GM12892 (cell line): ENCODE results near the gene PHF21A. TPM values are rescaled to one million over a fixed set of nuclear protein-coding genes. Genes with fewer than 3 reads are reported as not detected.
A peak's percentile ranks its signal among the peaks of the same experiment; 100 is the strongest.

Experiments
- DNase-seq: peaks from one replicate; pipeline ENCODE4 v3.0.0; 2011; ENCODE audit not compliant: insufficient read length
- FAIRE-seq: peaks from 2 replicates; lab custom pipeline; 2011; peaks lifted over from hg19 to GRCh38; lab: Jason Lieb, UNC
- POLR2A ChIP-seq: IDR thresholded peaks from 2 replicates; pipeline ENCODE4 v1.6.1; 2011; ENCODE audit warnings: low read depth, low read length, control low read depth
- POLR2AphosphoS5 ChIP-seq: IDR thresholded peaks from 2 replicates; pipeline ENCODE4 v1.6.1; 2011; ENCODE audit warnings: low read depth, low read length, control low read depth
- TAF1 ChIP-seq: IDR thresholded peaks from 2 replicates; pipeline ENCODE4 v1.6.1; 2011; ENCODE audit warnings: low read depth, mild to moderate bottlenecking, control low read depth, low read length, borderline replicate concordance
- polyA plus RNA-seq: library from polyadenylated mRNA; unstranded; fragments of >200 nt; gene quantifications from one replicate; pipeline ENCODE4 v1.2.1, GENCODE V29; 2012; ENCODE audit warnings: missing spikeins, inconsistent platforms; ENCODE audit not compliant: missing spikeins

Gene PHF21A
- polyA plus RNA-seq = 21.3 TPM

- DNase-seq (peak; percentile 76), FAIRE-seq (peak; percentile 96)
- TF ChIP-seq TAF1 (peak; percentile 65; the same call in 1 of the 2 replicates), POLR2A (peak; percentile 65; the same call in 1 of the 2 replicates), POLR2AphosphoS5 (no peak)
These were observed at the start of gene PHF21A for GRCh38 chr11:46121301-46121723. Gene PHF21A, minus strand, starts transcription at chr11:46121454. Its CDS starts 37,235 bp downstream, at chr11:46084219.

- DNase-seq = no peak
- no peak for TF ChIP-seq POLR2AphosphoS5
- TF ChIP-seq POLR2A = no peak
- TF ChIP-seq TAF1 = no peak
- FAIRE-seq = no peak
These were observed 49.5 kb upstream of the PHF21A start for GRCh38 chr11:46170797-46171196.

GRCh38 chr11:46162700-46163099, 41.4 kb upstream of the PHF21A start:
- no peak for DNase-seq
- TF ChIP-seq TAF1 = no peak
- TF ChIP-seq POLR2AphosphoS5 = no peak
- TF ChIP-seq POLR2A = no peak
- no peak for FAIRE-seq

- FAIRE-seq (no peak), DNase-seq (no peak)
- TF ChIP-seq POLR2AphosphoS5 (no peak), TAF1 (no peak), POLR2A (no peak)
These were observed 39.9 kb upstream of the PHF21A start for GRCh38 chr11:46161201-46161600.

GRCh38 chr11:46160100-46160499, 38.8 kb upstream of the PHF21A start:
- TF ChIP-seq POLR2A = no peak
- no peak for TF ChIP-seq TAF1
- TF ChIP-seq POLR2AphosphoS5 = no peak
- FAIRE-seq (no peak), DNase-seq (no peak)

- FAIRE-seq = no peak
- no peak for TF ChIP-seq POLR2A
- no peak for TF ChIP-seq POLR2AphosphoS5
- no peak for TF ChIP-seq TAF1
- DNase-seq = no peak
These were observed 38.4 kb upstream of the PHF21A start for GRCh38 chr11:46159680-46160079.

GRCh38 chr11:46149826-46150225, 28.6 kb upstream of the PHF21A start:
- FAIRE-seq (no peak), DNase-seq (no peak)
- TF ChIP-seq POLR2AphosphoS5 (no peak), TAF1 (no peak), POLR2A (no peak)

- no peak for DNase-seq
- TF ChIP-seq POLR2AphosphoS5 (no peak), TAF1 (no peak), POLR2A (no peak)
- FAIRE-seq = no peak
These were observed 28.1 kb upstream of the PHF21A start for GRCh38 chr11:46149342-46149741.

GRCh38 chr11:46144741-46145140, 23.5 kb upstream of the PHF21A start:
- DNase-seq = no peak
- no peak for FAIRE-seq
- TF ChIP-seq POLR2A (no peak), POLR2AphosphoS5 (no peak), TAF1 (no peak)

- DNase-seq = no peak
- no peak for TF ChIP-seq TAF1
- no peak for TF ChIP-seq POLR2AphosphoS5
- no peak for TF ChIP-seq POLR2A
- FAIRE-seq = no peak
These were observed 22.0 kb upstream of the PHF21A start for GRCh38 chr11:46143049-46143806.

GRCh38 chr11:46142561-46142960, 21.3 kb upstream of the PHF21A start:
- no peak for DNase-seq
- FAIRE-seq = no peak
- no peak for TF ChIP-seq POLR2AphosphoS5
- no peak for TF ChIP-seq POLR2A
- no peak for TF ChIP-seq TAF1

GRCh38 chr11:46141597-46141996, 20.3 kb upstream of the PHF21A start:
- DNase-seq = no peak
- TF ChIP-seq TAF1 = no peak
- peak; percentile 36 for FAIRE-seq

- no peak for FAIRE-seq
- TF ChIP-seq POLR2A (no peak), TAF1 (no peak), POLR2AphosphoS5 (no peak)
- DNase-seq = no peak
These were observed 13.3 kb upstream of the PHF21A start for GRCh38 chr11:46134540-46134939.
